Amniotic epithelial cell (primary cell): ENCODE results near the gene EHMT1.
"Not testable (repeated sequence)": the region's sequence is repeated elsewhere in the genome, so short reads cannot be mapped to it uniquely, and the experiment has no call there.

Source experiments
- DNase-seq: peaks from one replicate; pipeline ENCODE4 v3.0.0-alpha.2; 2010; ENCODE audit warnings: low read depth

Gene EHMT1

DNA sequence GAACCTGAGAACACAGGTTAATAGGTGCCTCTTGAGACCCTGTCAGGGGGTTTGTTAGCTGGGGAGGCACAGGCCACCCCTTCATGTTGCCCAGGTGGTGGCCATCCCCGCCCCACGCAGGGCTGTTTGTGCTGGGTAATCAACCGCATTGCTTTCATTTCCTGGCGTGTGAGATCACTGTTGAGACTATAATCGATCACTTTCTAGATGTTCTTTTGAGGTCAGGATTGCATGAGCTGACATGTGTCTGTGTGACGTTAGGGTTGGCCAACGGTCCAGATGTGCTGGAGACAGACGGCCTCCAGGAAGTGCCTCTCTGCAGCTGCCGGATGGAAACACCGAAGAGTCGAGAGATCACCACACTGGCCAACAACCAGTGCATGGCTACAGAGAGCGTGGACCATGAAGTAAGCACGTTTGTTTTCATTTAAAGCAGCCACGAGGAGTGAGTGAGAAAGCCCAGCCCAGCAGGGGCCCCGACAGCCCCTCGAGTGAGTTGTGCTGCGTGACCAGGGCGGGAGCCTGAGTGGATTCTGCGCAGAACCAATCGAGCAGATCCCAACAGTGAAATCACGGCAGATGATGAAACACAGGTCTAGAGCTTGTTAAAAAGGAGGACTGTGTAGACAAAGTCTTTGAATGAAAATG lies 143.7 kb downstream of the EHMT1 start:
- DNase-seq = no peak

DNA sequence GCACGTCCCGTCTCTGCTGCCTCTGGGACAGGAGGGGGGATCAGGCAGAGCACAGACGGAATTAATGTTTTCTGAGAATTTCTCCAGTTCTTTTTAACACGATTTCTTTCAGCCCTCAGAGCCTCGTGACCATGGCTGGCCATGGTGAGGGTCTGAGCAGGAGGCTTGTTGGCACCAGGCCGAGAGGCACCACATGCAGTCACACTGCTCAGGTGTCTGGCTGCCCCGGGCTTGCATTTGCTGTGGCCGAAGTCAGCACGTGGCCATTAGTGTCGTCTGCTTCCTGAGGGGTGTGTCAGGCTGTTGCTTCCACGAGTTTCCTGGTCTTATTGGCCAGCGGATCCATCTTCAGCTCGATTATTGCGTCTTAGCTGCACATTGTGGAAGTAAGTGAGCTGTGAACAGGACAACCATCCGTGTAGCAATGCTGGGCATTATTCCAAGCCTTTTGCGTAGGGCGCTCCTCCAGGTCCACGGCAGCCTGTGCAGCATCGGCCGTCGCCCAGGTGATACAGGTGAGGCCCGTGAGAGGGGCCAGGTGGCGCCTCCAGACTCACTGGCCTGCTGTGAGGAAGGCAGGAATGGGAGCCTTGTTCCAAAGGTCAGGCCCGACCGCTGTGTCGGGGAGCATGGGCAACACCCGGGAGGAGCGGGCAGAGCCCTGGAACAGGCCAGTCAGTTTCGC lies 144.6 kb downstream of the EHMT1 start:
- DNase-seq = no peak

DNA sequence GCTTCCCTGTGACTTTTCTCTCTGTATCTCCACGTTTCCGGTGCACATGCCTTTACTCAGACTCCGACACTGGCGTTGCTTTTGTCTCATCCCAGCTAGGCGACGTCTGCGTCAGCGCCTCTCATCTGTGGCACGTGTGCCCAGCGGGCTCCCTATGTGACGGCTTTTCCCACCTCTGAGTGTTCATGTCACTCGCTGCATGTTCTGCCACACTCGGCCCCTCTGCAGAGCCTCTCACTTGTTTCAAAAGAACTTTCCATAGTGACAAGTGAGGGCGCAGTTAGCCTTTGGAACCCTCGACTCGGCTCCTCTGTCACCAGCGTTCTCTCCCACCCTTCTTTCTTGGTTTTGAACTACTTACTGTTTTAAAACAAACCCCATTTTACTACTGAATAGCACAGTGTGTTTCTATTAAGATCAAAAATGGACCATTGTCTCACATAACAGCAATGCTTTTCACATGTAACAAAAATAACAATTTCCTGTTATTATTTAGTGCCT lies 145.4 kb downstream of the EHMT1 start:
- no peak for DNase-seq

DNA sequence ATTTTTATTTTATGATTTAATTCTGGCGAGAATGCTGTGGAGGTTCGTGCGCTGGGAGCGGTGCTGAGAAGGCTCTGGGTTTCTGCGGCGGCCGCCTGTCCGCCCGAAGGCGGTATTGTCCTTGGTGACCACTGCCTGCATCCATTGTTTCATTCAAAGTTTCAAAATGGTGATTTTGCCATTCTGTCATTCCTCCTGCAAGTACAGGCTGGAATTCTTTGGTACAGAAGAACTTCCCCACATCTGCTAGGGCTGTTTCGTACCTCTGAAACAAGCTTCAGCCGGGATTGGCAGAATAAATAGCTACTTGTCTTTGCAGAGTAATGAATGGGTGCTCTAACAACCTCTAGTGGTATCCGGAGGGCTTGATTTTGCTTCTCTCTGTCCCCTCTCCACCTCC lies 146.2 kb downstream of the EHMT1 start:
- no peak for DNase-seq

DNA sequence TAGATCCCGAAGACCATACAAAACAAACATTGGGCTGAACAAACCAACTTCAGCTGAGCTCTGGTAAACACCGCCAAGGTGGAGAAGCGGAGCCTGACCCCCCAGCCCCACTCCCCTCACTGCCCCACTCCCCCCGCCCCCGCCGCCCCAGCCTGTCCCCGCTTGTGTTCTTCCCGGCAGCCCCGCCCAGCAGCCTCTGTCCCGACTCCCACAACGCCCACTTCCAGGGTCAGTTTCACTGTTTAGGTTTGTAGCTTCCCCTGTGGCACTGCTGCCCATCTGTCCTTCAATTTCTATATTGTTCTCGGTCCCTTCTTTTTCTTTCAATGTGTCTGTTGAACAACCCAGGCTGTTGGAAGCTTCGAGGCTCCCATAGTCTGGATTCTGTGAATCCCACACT lies 146.7 kb downstream of the EHMT1 start:
- no peak for DNase-seq

DNA sequence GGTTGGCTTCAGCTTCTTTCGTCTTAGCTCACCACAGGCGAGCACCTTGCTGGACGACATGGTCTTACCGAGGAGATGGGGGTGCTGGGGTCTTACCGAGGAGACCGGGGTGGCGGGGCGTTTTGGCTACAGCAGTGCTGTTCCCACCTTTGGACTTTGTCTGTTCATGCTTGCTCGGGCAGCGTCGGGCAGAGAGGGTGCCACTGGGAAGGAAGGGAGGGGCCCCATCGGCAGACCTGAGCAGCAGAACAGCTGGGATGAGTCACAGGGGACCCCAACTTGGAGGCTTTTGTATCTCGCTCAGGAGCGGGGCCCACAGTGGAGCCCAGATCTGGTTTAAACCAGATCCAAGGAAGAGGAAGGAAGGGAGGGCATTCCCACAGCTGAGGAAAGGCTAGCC lies 152.8 kb downstream of the EHMT1 start:
- DNase-seq = no peak

DNA sequence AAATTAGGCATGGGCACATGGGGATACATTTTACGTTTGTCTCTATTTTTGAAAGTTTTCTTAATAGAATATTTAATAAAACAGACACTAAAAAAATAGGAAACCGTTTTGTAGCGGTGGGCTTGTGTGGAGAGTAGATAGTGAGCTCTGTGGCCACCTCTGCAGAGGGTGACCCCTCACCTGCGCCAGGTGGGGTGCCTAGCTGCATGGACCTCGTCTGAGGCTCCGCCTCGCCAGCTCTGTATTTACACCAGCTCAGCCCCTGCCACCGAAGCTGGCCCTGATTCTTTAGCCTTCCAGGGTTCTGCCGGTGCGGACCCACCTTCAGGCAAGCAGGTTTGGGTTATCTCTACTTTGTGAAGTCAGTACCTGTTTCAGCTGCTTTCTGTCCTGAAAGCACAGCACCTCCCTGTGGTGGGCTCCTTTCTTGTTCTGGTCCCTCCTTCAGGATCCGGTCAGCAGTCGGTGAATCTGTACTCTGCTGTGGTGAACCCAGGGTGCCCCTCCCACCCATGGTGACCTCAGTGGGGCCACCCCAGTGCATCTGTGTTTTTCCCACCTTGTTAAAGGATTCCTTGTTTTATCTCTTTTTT lies 153.6 kb downstream of the EHMT1 start:
- peak; percentile 13 for DNase-seq

DNA sequence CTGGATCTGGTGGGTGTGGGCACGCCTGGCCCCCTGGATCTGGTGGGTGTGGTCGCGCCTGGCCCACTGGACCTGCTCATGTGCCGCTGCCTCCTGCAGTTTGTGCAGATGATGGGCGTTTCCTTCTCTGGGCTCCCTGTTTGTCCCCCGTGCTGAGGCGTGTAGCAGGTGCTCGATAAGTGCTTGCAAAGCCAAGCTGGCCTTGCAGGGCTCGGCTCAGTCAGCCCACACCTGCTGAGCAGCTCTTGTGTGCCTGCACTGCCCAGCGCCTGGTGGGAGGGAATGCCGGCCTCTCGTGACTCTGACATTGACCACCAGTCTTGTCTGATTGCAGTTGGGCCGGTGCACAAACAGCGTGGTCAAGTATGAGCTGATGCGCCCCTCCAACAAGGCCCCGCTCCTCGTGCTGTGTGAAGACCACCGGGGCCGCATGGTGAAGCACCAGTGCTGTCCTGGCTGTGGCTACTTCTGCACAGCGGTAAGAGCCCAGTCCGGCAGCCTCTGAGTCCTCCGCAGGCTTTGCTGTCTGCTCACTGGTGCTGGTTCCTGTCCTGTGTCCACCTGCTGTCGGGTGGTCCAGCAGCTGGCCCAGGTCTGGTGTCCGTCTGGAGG lies 156.1 kb downstream of the EHMT1 start:
- no peak for DNase-seq

DNA sequence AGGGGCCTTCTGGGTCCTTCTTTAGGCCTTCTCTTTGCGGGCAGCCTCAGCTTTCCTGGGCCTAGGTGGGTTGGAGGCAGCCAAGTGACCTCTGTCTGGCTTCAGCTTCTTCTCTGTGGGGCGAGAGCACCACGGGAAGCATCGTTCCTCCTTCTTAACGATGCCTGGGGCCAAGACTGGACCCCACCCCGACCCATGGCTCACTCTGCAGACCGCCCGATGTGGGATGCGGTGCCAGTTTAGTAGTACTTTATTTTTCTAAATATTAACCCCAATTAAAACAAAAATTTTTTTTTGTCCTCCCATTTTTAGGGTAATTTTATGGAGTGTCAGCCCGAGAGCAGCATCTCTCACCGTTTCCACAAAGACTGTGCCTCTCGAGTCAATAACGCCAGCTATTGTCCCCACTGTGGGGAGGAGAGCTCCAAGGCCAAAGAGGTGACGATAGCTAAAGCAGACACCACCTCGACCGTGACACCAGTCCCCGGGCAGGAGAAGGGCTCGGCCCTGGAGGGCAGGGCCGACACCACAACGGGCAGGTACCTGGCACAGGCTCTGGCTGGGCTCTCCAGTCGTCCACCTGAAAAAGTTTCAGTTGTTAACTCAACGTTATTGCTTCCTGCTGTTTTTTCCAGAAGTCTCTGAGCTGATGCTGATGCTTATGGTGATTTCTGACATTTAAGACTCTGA lies 157.6 kb downstream of the EHMT1 start:
- no peak for DNase-seq

DNA sequence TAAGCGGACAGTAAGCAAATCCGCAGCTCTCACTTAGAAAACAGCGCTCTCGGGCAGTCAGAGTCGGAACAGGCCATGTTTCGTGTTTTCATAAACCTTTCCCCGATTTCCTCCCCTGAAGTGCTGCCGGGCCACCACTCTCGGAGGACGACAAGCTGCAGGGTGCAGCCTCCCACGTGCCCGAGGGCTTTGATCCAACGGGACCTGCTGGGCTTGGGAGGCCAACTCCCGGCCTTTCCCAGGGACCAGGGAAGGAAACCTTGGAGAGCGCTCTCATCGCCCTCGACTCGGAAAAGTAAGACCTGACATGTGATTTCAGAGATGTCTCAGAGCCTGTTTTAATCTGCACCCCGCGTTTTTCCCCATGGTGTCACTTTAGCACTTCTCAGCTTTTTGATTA lies 159.0 kb downstream of the EHMT1 start:
- no peak for DNase-seq

DNA sequence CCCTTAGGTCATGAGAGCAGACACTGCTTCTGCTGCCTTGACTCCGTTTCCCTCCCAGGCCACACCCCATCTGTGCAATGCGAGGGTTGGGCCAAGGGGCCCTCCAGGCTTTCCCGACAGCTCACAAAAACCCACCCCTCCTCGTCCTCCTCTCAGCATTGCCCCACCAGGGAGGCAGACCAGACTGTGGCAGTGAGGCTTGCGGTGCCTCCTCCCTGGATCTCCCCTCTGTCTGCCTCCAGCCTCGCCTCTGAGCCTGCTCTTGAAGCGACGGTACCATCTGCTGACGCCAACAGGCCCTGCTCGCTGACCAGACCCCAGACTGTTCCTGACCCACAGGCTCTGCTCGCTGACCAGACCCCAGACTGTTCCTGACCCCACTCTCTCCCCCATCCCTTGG lies 159.5 kb downstream of the EHMT1 start:
- no peak for DNase-seq

DNA sequence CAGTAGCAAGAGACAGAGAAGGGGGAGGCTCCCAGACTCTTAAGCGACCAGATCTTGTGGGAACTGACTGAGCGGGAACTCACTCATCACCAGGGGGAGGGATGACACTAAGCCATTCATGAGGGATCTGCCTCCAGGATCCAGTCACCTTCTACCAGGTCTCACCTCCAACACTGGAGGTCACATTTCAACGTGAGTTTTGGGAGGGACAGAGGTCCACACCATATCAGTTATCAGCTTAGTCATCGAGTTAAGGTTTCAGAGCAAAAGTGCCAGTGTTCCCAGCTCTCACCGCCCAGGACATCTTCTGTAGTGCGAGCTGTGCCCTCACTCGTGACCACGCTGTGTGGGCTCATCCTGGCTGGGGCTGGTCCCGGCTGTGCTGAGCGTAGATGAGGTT lies 160.1 kb downstream of the EHMT1 start:
- DNase-seq = peak; percentile 4

DNA sequence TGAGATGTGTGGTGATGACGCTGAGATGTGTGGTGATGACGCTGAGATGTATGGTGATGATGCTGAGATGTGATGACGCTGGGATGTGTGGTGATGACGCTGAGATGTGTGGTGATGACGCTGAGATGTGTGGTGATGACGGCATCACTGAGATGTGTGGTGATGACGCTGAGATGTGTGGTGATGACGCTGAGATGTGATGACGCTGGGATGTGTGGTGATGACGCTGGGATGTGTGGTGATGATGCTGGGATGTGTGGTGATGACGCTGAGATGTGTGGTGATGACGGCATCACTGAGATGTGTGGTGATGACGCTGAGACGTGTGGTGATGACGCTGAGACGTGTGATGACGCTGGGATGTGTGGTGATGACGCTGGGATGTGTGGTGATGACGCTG lies 161.2 kb downstream of the EHMT1 start:
- not testable (repeated sequence) for DNase-seq

DNA sequence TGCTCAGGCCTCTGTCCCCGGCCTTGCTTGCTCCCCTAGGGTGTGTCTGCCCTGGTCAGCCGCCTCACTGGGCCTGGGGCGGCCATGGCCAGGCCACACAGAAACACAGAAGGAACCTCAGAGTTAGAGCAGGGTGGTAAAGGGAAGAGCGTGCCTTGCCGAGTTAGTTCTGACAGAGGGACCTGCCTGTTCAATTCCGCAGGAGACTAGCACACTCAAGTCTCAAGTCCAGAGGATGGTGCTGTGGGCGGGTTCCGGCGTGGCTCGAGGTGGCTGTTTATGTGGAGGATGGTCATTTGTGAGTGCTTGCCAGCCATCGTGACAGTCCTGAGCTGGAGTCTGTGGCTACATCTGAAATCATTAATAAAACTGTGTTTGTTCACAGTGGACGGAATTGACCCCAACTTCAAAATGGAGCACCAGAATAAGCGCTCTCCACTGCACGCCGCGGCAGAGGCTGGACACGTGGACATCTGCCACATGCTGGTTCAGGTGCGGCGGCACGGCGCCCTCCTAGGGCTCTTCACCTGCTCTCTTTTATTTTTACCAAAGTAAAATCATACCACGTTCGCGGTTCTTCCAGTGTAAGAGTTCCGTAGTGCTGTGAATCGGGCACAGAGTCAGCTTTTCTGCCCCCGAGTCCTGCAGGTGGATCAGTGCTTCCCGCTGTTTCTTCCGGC lies 163.2 kb downstream of the EHMT1 start:
- DNase-seq = no peak

DNA sequence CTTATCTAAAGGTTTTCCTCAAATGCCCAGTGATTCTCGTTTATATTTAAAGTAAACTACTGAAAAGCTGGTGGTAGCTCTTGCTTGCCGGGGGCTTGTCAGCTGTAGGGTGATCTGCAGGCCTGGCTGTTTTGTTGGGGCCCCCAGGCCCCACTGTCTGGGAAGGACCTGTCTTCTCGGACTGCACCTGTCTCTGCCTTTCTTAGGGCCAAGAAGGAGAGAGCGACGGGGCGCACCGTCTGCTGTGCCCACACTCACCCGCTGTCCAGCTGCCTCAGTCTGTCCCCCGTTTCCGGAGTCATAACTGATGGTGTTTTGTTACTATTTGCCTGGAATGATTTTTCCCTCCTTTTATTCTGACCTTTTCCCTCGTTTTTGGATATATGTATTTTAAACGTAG lies 164.7 kb downstream of the EHMT1 start:
- no peak for DNase-seq

DNA sequence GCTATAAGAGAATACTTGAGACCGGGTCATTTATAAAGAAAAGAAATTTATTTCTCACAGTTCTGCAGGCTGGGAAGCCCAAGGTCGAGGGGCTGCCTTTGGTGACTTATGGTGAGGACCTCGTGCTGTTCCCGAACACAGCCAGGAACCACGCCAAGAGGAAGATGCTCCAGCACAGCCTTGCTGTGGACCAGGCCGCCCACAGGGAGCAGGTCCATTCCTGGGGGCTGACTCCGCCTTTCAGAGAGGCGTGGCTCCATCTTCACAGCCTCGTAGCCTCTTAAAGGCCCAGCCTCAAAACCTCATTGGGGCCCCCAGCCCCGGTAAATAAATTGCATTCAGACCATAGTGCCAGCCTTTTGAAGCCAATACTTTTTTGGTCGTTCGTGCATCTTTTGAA lies 165.2 kb downstream of the EHMT1 start:
- no peak for DNase-seq

DNA sequence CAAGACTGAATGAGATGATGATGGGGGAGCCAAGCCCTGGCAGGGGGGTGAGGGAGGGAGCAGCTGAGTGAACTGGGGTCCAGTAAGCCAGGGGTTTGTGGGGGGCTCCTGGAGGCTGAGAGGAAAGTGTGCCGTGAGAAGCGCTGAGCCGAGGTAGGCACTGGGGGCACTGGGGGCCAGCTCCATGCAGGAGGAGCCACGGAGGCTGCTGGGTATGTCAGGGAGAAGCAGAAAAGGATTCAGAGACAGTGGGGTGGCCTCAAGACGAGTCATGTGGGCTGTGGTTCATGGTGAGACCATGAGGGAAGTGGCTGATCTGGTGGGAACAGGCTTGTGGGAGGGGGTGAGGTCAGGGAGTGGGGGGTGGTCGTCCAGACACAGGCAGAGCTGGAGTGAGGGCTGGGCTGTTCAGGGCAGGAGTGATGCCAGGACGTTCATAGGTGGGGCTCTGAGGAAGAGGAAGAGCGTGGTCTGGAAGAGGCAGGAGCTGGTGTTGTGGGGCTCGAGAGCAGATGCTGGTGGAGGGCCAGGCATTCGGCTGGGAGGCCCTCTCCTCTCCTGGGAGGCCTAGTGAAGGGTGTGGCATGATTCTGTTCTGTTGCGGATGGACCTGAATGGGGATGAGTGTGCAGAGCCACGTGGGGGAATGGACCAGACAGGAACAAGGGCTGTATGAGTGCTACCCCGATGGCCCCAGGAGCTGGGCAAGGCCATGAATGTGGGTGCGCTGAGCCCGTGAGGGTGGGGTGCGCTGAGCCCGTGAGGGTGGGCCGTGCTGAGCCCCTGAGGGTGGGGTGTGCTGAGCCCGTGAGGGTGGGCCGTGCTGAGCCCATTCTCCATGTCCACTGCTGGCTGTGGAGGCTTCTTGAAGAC lies 166.1 kb downstream of the EHMT1 start:
- no peak for DNase-seq

DNA sequence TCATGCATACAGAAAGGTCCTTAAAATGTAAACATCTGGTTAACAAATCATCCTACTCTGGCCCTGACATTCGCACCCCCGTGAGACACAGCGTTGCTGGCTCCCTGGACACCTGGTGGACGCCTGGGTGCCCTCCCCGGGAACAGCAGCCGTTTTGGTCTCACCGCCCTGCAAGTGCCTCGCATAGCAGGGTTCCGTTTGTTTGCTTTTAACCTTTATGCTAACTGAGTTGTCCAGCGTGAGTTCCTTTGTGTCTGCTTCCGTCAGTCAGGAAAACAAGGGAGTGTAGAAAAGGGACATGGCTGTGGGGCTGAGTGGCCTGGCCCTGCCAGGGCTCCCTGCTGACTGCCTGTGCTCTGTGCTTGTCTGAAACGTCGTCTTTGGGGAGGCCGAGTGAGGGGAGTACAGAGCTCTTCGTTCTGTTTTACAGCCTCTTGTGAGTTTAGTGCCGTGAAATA lies 166.9 kb downstream of the EHMT1 start:
- DNase-seq = no peak

DNA sequence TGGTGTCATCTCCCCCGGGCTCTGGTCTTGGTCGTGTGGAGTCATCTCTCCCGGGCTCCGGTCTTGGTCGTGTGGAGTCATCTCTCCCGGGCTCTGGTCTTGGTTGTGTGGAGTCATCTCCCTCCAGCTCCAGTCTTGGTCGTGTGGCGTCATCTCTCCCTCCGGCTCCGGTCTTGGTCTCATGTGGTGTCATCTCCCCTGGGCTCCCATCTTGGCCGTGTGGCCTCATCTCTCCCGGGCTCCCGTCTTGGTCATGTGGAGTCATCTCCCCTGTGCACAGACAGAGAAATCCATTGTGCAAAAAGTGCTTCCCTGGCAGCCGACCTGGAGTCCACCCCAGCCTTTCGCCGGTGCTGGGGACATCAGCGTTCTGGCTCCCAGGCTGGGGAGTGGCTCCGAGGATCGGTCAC lies 167.7 kb downstream of the EHMT1 start:
- peak; percentile 38 for DNase-seq

DNA sequence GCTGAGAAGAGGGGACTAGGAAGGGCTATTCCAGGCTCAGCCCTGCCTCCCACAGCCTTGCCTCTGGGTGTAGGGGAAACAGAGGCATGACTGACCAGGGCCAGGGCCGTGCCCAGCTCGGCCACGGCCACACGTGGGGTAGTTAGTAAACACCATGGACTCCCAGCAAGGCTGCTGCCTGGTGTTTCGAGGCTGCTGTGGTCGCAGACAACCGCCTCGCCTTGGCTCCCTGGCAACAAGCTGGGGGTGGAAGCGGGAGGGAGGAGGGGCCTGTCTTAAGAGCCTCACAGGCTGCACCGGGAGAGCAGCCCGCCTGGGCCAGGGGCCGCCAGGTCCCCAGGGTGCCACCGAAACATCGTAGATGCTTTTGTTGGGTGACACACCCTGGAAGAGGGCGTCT lies 168.6 kb downstream of the EHMT1 start:
- no peak for DNase-seq
